Heart right ventricle (tissue), 16 donors: ENCODE data around the gene PDE6G. TPM values are rescaled to one million over a fixed set of nuclear protein-coding genes. Genes with fewer than 3 reads are reported as not detected.
A peak's percentile ranks its signal among the peaks of the same experiment; 100 is the strongest.
"Not testable (repeated sequence)": the region's sequence is repeated elsewhere in the genome, so short reads cannot be mapped to it uniquely, and the experiment has no call there.

Experiments used
- ATAC-seq, 8 donors: fragments of 200-7000 bp; cut with Tn5 transposase; one replicate each; pipeline ENCODE4 v1.9.1; 2020; ENCODE audit warnings: mild to moderate bottlenecking in 8 of 8, moderate library complexity in 8 of 8, moderate number of reproducible peaks in 1 of 8
- DNase-seq, 2 donors: peaks; one replicate each; pipeline ENCODE4 v3.0.0-alpha.2; 2020
- H3K27ac ChIP-seq, 10 donors: fragments of 200-600 bp; sonication (generic) in 2 of 10; one replicate each; pipeline versions ENCODE4 v1.5.0 to v1.8.0; 2020 to 2022; ENCODE audit warnings: mild to moderate bottlenecking in 3 of 10
- H3K27me3 ChIP-seq, 7 donors: fragments of 200-600 bp; one replicate each; pipeline ENCODE4 v1.8.0; 2021 to 2022; ENCODE audit warnings: mild to moderate bottlenecking in 2 of 7
- H3K36me3 ChIP-seq, 9 donors: fragments of 200-600 bp; sonication (generic) in 1 of 9; one replicate each; pipeline versions ENCODE4 v1.5.0 to v1.8.0; 2020 to 2022; ENCODE audit warnings: mild to moderate bottlenecking in 2 of 9
- H3K4me1 ChIP-seq, 9 donors: fragments of 200-600 bp; sonication (generic) in 1 of 9; one replicate each; pipeline versions ENCODE4 v1.5.0 to v1.8.0; 2020 to 2022; ENCODE audit warnings: mild to moderate bottlenecking in 4 of 9
- H3K4me3 ChIP-seq, 10 donors: fragments of 200-600 bp; sonication (generic) in 2 of 10; one replicate each; pipeline versions ENCODE4 v1.5.0 to v1.8.0; 2020 to 2022; ENCODE audit warnings: mild to moderate bottlenecking in 7 of 10, moderate library complexity in 2 of 10
- H3K9me3 ChIP-seq, 11 donors: fragments of 200-600 bp in 10 of 11; sonication (generic) in 2 of 11; one replicate each; pipeline versions ENCODE4 v1.5.0 to v1.8.0; 2013 to 2022; ENCODE audit warnings: mild to moderate bottlenecking in 2 of 11, control low read depth in 1 of 11, moderate library complexity in 1 of 11
- WGBS, 2 donors: extraction: QIAGEN DNeasy Blood & Tissue Kit; methylation state at CpG; one replicate each; pipeline ENCODE4 v1.1.7; 2013; ENCODE audit warnings: inconsistent platforms in 1 of 2; 5-methylcytosine and 5-hydroxymethylcytosine counted together
- intact Hi-C, 10 donors: fragments of 100-400 bp; cut with DNase I; formaldehyde crosslinking; loops; one replicate each; pipeline versions ENCODE4 v1.11.1 to v1.14.2; 2022
- polyA plus RNA-seq, 2 donors: library from polyadenylated mRNA; stranded (reverse); fragments of 200-250 nt; gene quantifications; one replicate each; pipeline ENCODE4 v1.2.3, GENCODE V29; 2013
- total RNA-seq, 10 donors: library from RNA; stranded (reverse); fragmentation: NEBNext Ultra II Directional in 3 of 10; extraction: Animal tissue kit (Norgen Biotek cat#: 25700) in 3 of 10; gene quantifications; one replicate each; pipeline versions ENCODE4 v1.2.1 to v1.2.4, GENCODE V29; 2021 to 2023
- TF ChIP-seq, protein P1 (sequence below), 9 donors: fragments of 200-600 bp; sonication (generic) in 2 of 9; IDR thresholded peaks; one replicate each; pipeline versions ENCODE4 v1.5.0 to v1.8.0; 2021 to 2022; ENCODE audit warnings: antibody characterized with exemption in 9 of 9, mild to moderate bottlenecking in 5 of 9, moderate library complexity in 1 of 9
- donor health status: Arrhythmogenic right ventricular cardiomyopathy.
- donor health status: ischemic (EF 13 %, LVEDD 7.1; RV severe dilation, severe dysfunction).
- donor health status: healthy with polysubstance abuse.
- donor health status: DM: no; HTN: yes; CAD: no.
- donor health status: DM: no; HTN: no; CAD: no.
- donor health status: ischemic (EF 25% LVEDD 6.9; RV normal size, moderate dysfunction).
- donor health status: ischemic (EF 25% LVEDD 5.7; RV mildly dilated, moderate dysfunction).
- donor health status: healthy.
- donor health status: DM: yes; HTN: yes; CAD: no.
- donor health status: Ischemic cardiomyopathy.
- donor health status: ischemic (EF 35%, LVEDD 5.7; RV mildly dilated, moderate dysfunction).
- donor health status: nonischemic (EF 11% LVEDD 7.7; RV severe dilation, severe dysfunction).
- donor health status: DM: yes; HTN: yes; CAD: no.
- donor health status: PGD.
- donor health status: ischemic (EF 29% LVEDD 5.4; RV normal size, mild dysfunction).
- donor health status: nonischemic (EF 23%, LVEDD 6.1; RV moderate dilation, normal function).

The PDE6G gene
- total and polyA plus RNA-seq, 12 donors = 0.38 to 1.3 (median 1.3) TPM; not detected in 9

DNA sequence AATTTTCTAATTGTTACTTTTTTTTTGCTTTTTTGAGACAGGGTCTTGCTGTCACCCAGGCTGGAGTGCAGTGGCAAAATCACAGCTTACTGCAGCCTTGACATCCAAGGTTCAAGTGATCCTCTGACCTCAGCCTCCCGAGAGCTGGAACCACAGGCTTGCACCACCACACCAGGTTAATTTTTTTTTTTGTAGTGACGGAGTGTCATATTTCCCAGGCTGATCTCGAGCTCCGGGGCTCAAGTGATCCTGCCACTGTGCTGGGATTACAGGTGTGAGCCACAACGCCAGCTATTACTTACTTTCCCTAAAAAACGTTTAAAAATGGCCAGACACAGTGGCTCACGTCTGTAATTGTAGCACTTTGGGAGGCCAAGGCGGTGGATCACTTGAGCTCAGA, 26.1 kb downstream of the PDE6G start:
- no peak overlapping the region for H3K27ac ChIP-seq
- no peak for ATAC-seq

DNA sequence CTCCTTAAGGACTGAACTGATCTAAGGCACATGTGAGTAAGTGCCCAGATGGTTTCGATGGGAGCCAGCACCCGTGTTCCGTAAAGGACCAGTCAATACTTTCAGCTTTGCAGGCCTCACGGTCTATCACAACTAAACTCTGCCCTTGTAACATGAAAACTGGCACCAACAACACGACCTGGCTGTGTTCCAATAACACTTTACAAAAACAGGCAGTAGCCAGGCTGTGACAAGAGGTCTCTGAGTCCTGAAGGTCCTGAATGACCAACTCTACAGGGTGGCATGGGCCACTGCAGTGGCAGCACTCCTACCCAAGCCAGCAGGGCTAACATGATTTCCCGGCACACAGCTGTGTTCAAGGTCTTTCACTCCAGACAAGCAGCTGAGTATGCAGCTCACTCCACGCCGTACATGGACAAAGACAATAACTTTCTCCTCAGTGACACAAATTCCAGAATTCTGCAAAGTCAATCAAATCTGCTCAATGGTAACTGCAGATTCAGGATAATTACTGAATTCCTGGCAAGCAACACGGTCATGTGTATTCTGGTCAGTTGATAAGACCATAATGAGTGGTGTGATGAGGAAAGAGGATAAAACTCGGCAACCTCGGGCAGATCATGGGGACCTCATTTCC, 34.7 kb downstream of the PDE6G start:
- Histone ChIP-seq H3K9me3 (no peaks in the 10 kb centered on the region), H3K4me1 (peaks cover 0 to 18% (median 13%) of the 10 kb centered on the region in 9 donors), H3K4me3 (no peak overlapping the region), H3K36me3 (peaks cover 0 to 86% (median 54%) of the 10 kb centered on the region in 9 donors), H3K27ac (peak overlapping the region in 7 of 10 donors; percentile 1 to 58 (median 28)), H3K27me3 (no peaks in the 10 kb centered on the region)
- no peak for DNase-seq
- TF ChIP-seq, protein P1, sequence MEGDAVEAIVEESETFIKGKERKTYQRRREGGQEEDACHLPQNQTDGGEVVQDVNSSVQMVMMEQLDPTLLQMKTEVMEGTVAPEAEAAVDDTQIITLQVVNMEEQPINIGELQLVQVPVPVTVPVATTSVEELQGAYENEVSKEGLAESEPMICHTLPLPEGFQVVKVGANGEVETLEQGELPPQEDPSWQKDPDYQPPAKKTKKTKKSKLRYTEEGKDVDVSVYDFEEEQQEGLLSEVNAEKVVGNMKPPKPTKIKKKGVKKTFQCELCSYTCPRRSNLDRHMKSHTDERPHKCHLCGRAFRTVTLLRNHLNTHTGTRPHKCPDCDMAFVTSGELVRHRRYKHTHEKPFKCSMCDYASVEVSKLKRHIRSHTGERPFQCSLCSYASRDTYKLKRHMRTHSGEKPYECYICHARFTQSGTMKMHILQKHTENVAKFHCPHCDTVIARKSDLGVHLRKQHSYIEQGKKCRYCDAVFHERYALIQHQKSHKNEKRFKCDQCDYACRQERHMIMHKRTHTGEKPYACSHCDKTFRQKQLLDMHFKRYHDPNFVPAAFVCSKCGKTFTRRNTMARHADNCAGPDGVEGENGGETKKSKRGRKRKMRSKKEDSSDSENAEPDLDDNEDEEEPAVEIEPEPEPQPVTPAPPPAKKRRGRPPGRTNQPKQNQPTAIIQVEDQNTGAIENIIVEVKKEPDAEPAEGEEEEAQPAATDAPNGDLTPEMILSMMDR (IDR thresholded peaks at IDR 0.05) = no peak
- peak in 6 of 8 donors; percentile 31 to 87 (median 58) for ATAC-seq
- 44 to 53% methylated on average over 11 of the region's 11 CpGs for WGBS, 2 donors
- intact Hi-C loops = no loop called here

More for the DNA sequence above, 26.1 kb downstream of the PDE6G start:
- intact Hi-C loops = no loop called here
- peaks cover 2 to 33% (median 22%) of the 10 kb centered on the region in 9 donors for H3K4me1 ChIP-seq
- no peaks in the 10 kb centered on the region for H3K9me3 ChIP-seq
- TF ChIP-seq, protein P1 (IDR thresholded peaks at IDR 0.05) = no peak
- peaks cover 0 to 74% (median 41%) of the 10 kb centered on the region in 9 donors for H3K36me3 ChIP-seq
- no peak for DNase-seq
- 83 to 85% methylated on average over 8 of the region's 8 CpGs for WGBS, 2 donors
- H3K27me3 ChIP-seq = no peaks in the 10 kb centered on the region
- no peak overlapping the region for H3K4me3 ChIP-seq

DNA sequence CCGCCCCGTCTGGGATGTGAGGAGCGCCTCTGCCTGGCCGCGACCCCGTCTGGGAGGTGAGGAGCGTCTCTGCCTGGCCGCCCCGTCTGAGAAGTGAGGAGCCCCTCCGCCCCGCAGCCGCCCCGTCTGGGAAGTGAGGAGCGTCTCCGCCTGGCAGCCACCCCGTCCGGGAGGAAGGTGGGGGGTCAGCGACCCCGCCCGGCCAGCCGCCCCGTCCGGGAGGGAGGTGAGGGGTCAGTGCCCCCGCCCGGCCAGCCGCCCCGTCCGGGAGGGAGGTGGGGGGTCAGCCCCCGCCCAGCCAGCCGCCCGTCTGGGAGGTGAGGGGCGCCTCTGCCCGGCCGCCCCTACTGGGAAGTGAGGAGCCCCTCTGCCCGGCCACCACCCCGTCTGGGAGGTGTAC, 38.0 kb downstream of the PDE6G start:
- H3K36me3 ChIP-seq = peaks cover 0 to 84% (median 30%) of the 10 kb centered on the region in 9 donors
- ATAC-seq, intact Hi-C loops, DNase-seq, H3K27ac ChIP-seq, H3K9me3 ChIP-seq, H3K27me3 ChIP-seq, H3K4me3 ChIP-seq: not testable (repeated sequence)
- WGBS, 2 donors = 98% methylated on average over 18 to 26 of the region's 36 CpGs
- peaks cover 7 to 42% (median 36%) of the 10 kb centered on the region in 9 donors for H3K4me1 ChIP-seq

DNA sequence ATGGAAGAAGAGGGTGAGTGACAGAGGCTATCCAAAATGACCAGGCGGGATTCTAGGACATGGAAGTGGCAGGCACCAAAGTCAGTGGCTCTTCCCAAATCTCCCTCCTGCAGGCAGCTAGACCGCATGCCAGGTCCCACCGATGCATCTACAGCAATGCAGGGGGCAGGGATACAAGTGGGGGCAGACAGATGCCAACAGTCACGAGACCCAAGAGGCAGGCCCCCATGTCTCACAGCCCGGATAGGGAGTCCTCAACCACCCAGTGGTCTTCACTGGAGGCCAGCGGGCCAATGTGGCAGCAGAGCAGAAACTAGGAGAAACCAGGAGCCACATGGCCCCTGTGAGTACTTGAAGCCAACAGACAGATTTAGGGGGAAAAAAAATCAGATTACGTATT, 39.5 kb downstream of the PDE6G start:
- H3K9me3 ChIP-seq = no peaks in the 10 kb centered on the region
- DNase-seq (no peak), ATAC-seq (no peak)
- intact Hi-C loops = no loop called here
- 42 to 64% methylated on average over 7 of the region's 7 CpGs for WGBS, 2 donors
- H3K4me1 ChIP-seq = peaks cover 7 to 52% (median 41%) of the 10 kb centered on the region in 9 donors
- TF ChIP-seq, protein P1 (IDR thresholded peaks at IDR 0.05) = no peak
- H3K36me3 ChIP-seq = peaks cover 0 to 84% (median 31%) of the 10 kb centered on the region in 9 donors
- H3K27ac ChIP-seq = no peak overlapping the region
- no peak overlapping the region for H3K4me3 ChIP-seq
- no peaks in the 10 kb centered on the region for H3K27me3 ChIP-seq

GRCh38 chr17:81615401-81615930, 40.9 kb downstream of the PDE6G start:
- Histone ChIP-seq H3K4me3 (no peak overlapping the region), H3K4me1 (peaks cover 7 to 43% (median 29%) of the 10 kb centered on the region in 9 donors), H3K27ac (peak overlapping the region; percentile 56 to 85 (median 70)), H3K36me3 (peaks cover 0 to 81% (median 24%) of the 10 kb centered on the region in 9 donors), H3K27me3 (no peaks in the 10 kb centered on the region), H3K9me3 (no peaks in the 10 kb centered on the region)
- intact Hi-C loops = no loop called here
- no peak for ATAC-seq
- TF ChIP-seq, protein P1 (IDR thresholded peaks at IDR 0.05) = no peak
- WGBS, 2 donors = 89 to 91% methylated on average over 4 of the region's 4 CpGs
- DNase-seq = no peak
